ENCODE measurements around the gene MEF2A. TPM values are rescaled to one million over a fixed set of nuclear protein-coding genes. Genes with fewer than 3 reads are reported as not detected.

Gene MEF2A
- total and polyA plus RNA-seq, 10 of the 15 experiments (the other 5 are each of a cell fraction or from before 2014, with no cell fraction given) = 7.2 to 46.7 (median 35.9) TPM

- Histone ChIP-seq H3K9me3 (replicated peaks; ENCODE audit: control insufficient read depth, insufficient read depth, low read length) (no peaks in the 10 kb centered on the region; the same call in 2 of the 3 replicates), H3K9ac (ENCODE audit: control insufficient read depth, insufficient read depth, low read length) (no peak overlapping the region), H3K4me1 (ENCODE audit: control insufficient read depth, insufficient read depth, low read length) (no peaks in the 10 kb centered on the region), H3K27me3 (replicated peaks in 1 of 2; ENCODE audit: control insufficient read depth in 2 of 2, insufficient read depth in 2 of 2, low read length in 1 of 2) (no peaks in the 10 kb centered on the region), H3K36me3 (ENCODE audit: control insufficient read depth in 2 of 2, insufficient read depth in 2 of 2, low read length in 1 of 2) (no peaks in the 10 kb centered on the region), H3K79me2 (ENCODE audit: control insufficient read depth, insufficient read depth, low read length) (no peaks in the 10 kb centered on the region), H4K20me1 (ENCODE audit: control insufficient read depth, insufficient read depth) (no peaks in the 10 kb centered on the region), H2AFZ (ENCODE audit: control insufficient read depth, low read depth, low read length) (no peak overlapping the region), H3K27ac (ENCODE audit: control insufficient read depth, insufficient read depth) (no peak overlapping the region), H3K4me3 (no peak overlapping the region), H3K4me2 (ENCODE audit: control insufficient read depth, insufficient read depth) (no peak overlapping the region)
- in situ Hi-C loops (cut with MboI) = loop anchor here (25.0 kb wide), 1 partner anchor 615 kb away; the partner anchor contains the start of gene SYNM
- intact Hi-C loops (cut with micrococcal nuclease; ENCODE audit: unreplicated experiment) = no loop called here
- no TSS peak for BruUV-seq (replicated peaks)
- DNase-seq (ENCODE audit: low read depth, low spot score) = no peak
- CTCF ChIA-PET = interaction anchor here (1.2 kb wide), 1 partner anchor 23 kb away, joined by 6 read pairs; no protein-coding TSS in a partner anchor
- POLR2A ChIA-PET = no interaction called here
- SMC1A ChIA-PET (ENCODE audit: uncharacterized antibody, unreplicated experiment) = interaction anchor here (0.6 kb wide), 1 partner anchor 411 kb away, joined by 3 read pairs; no protein-coding TSS in a partner anchor
- ATAC-seq = no peak
- 24% methylated on average over 1 of the region's 1 CpG for WGBS (ENCODE audit: insufficient coverage, insufficient replicate concordance, low lambda C conversion rate, missing lambda C conversion rate)
- no peak for FAIRE-seq
- RAD21 ChIA-PET (ENCODE audit: unreplicated experiment) = no interaction called here
- TF ChIP-seq NR2F1 (conservative IDR thresholded peaks at IDR 0.05) (no peak), SREBF1 (IDR thresholded peaks at IDR 0.05; ENCODE audit: low read length) (no peak), RFX5 (IDR thresholded peaks at IDR 0.05; ENCODE audit: low read depth, low read length) (no peak), NFIC (IDR thresholded peaks at IDR 0.05; ENCODE audit: low read depth, low read length) (no peak), ZBTB40 (IDR thresholded peaks at IDR 0.05; ENCODE audit: borderline replicate concordance) (no peak), NFYB (IDR thresholded peaks at IDR 0.05; ENCODE audit: insufficient read depth, low read depth, low read length) (no peak), MTA3 (IDR thresholded peaks at IDR 0.05; ENCODE audit: borderline replicate concordance, low read length) (no peak), KLF5 (IDR thresholded peaks at IDR 0.05; ENCODE audit: partially characterized antibody) (no peak), IKZF2 (IDR thresholded peaks at IDR 0.05) (no peak), BCL11A (IDR thresholded peaks at IDR 0.05; ENCODE audit: low read depth, low read length) (no peak), ZBTB33 (IDR thresholded peaks at IDR 0.05) (no peak), SPI1 (IDR thresholded peaks at IDR 0.05; ENCODE audit: borderline replicate concordance, insufficient read depth, low read depth, low read length) (no peak), IKZF1 (conservative IDR thresholded peaks at IDR 0.05) (no peak), BHLHE40 (IDR thresholded peaks at IDR 0.05; ENCODE audit: borderline replicate concordance in 1 of 2, low read depth in 2 of 2, low read length in 1 of 2) (no peak), ZNF384 (IDR thresholded peaks at IDR 0.05; ENCODE audit: borderline replicate concordance, low read depth, low read length) (no peak), RB1 (IDR thresholded peaks at IDR 0.05; ENCODE audit: borderline replicate concordance) (no peak)
Observed at GRCh38 chr15:99727330-99727729, 161.5 kb downstream of the MEF2A start.
